Activated naive CD8-positive, alpha-beta T cell treated with anti-CD3 and anti-CD28 coated beads, Interleukin-2, amount 10 ng/mL, durations not matched to agents 7 days and 5 days (primary cell): Measurements from ENCODE around the gene CTNNA3. TPM values are rescaled to one million over a fixed set of nuclear protein-coding genes. Genes with fewer than 3 reads are reported as not detected.

Experiments
- ATAC-seq: fragments of 150-1000 bp; cut with Tn5 transposase; one replicate; pipeline ENCODE4 v1.10.0; 2021; ENCODE audit warnings: low read depth, moderate library complexity
- POLR2A ChIA-PET: fragments of 350-600 bp; sonication (Branson Sonifier 250); formaldehyde crosslinking; loops from one replicate; lab custom pipeline; 2021; ENCODE audit warnings: antibody characterized with exemption; lab: Charles Lee
- DNase-seq: peaks from one replicate; pipeline ENCODE4 v3.0.0; 2021
- H3K27ac Mint-ChIP-seq: one replicate; pipeline ENCODE4 v1.8.0; 2022; ENCODE audit warnings: mild to moderate bottlenecking, mixed read lengths
- H3K27me3 Mint-ChIP-seq: one replicate; pipeline ENCODE4 v1.8.0; 2022; ENCODE audit warnings: mild to moderate bottlenecking, moderate library complexity, mixed read lengths
- H3K36me3 Mint-ChIP-seq: one replicate; pipeline ENCODE4 v1.8.0; 2021; ENCODE audit warnings: mild to moderate bottlenecking, mixed read lengths
- H3K4me1 Mint-ChIP-seq: one replicate; pipeline ENCODE4 v1.8.0; 2021; ENCODE audit warnings: mixed read lengths
- H3K4me3 Mint-ChIP-seq: one replicate; pipeline ENCODE4 v1.8.0; 2022; ENCODE audit warnings: mild to moderate bottlenecking, moderate library complexity, mixed read lengths
- H3K9me3 Mint-ChIP-seq: one replicate; pipeline ENCODE4 v1.8.0; 2021; ENCODE audit warnings: mixed read lengths
- total RNA-seq, 2 experiments: library from RNA; stranded (reverse); gene quantifications; one replicate each; pipeline ENCODE4 v1.2.3, GENCODE V29; 2021

CTNNA3 gene
- total RNA-seq, 2 experiments from 2014 or later: 2.4 to 3.6 TPM

GRCh38 chr10:66457629-66458028 lies 1238.4 kb downstream of the CTNNA3 start:
- POLR2A ChIA-PET: no interaction called here
- peaks cover 5% of the 10 kb centered on the region for H3K9me3 Mint-ChIP-seq
- DNase-seq: no peak
- no peaks in the 10 kb centered on the region for H3K36me3 Mint-ChIP-seq
- no peaks in the 10 kb centered on the region for H3K27me3 Mint-ChIP-seq
- ATAC-seq: no peak
- H3K4me3 Mint-ChIP-seq: no peak overlapping the region
- no peak overlapping the region for H3K27ac Mint-ChIP-seq
- H3K4me1 Mint-ChIP-seq: no peaks in the 10 kb centered on the region

- no peak for ATAC-seq
- no peak overlapping the region for H3K4me3 Mint-ChIP-seq
- no peak for DNase-seq
- H3K4me1 Mint-ChIP-seq: no peaks in the 10 kb centered on the region
- H3K27ac Mint-ChIP-seq: no peak overlapping the region
- H3K27me3 Mint-ChIP-seq: no peaks in the 10 kb centered on the region
- POLR2A ChIA-PET: no interaction called here
- peaks cover 6% of the 10 kb centered on the region for H3K9me3 Mint-ChIP-seq
- H3K36me3 Mint-ChIP-seq: no peaks in the 10 kb centered on the region
Observed at GRCh38 chr10:66455304-66455703, 1240.7 kb downstream of the CTNNA3 start.

- peaks cover 6% of the 10 kb centered on the region for H3K9me3 Mint-ChIP-seq
- H3K4me3 Mint-ChIP-seq: no peak overlapping the region
- no peak overlapping the region for H3K27ac Mint-ChIP-seq
- no peaks in the 10 kb centered on the region for H3K4me1 Mint-ChIP-seq
- no peaks in the 10 kb centered on the region for H3K27me3 Mint-ChIP-seq
- POLR2A ChIA-PET: no interaction called here
- ATAC-seq (no peak), DNase-seq (no peak)
- H3K36me3 Mint-ChIP-seq: no peaks in the 10 kb centered on the region
Observed at GRCh38 chr10:66440568-66440967, 1255.4 kb downstream of the CTNNA3 start.

- ATAC-seq (no peak), DNase-seq (no peak)
- Mint-ChIP-seq H3K27me3 (no peaks in the 10 kb centered on the region), H3K4me3 (no peak overlapping the region), H3K27ac (no peak overlapping the region), H3K4me1 (no peaks in the 10 kb centered on the region), H3K36me3 (no peaks in the 10 kb centered on the region), H3K9me3 (peaks cover 7% of the 10 kb centered on the region)
- POLR2A ChIA-PET: no interaction called here
Observed at GRCh38 chr10:66414943-66415342, 1281.1 kb downstream of the CTNNA3 start.

GRCh38 chr10:66405566-66405965 lies 1290.4 kb downstream of the CTNNA3 start:
- Mint-ChIP-seq H3K4me1 (no peaks in the 10 kb centered on the region), H3K27me3 (no peaks in the 10 kb centered on the region), H3K4me3 (no peak overlapping the region), H3K9me3 (peaks cover 2% of the 10 kb centered on the region), H3K36me3 (no peaks in the 10 kb centered on the region), H3K27ac (no peak overlapping the region)
- DNase-seq: no peak
- no peak for ATAC-seq
- POLR2A ChIA-PET: no interaction called here

GRCh38 chr10:66398669-66399068 lies 1297.3 kb downstream of the CTNNA3 start:
- H3K4me1 Mint-ChIP-seq: no peaks in the 10 kb centered on the region
- ATAC-seq: no peak
- H3K9me3 Mint-ChIP-seq: peaks cover 2% of the 10 kb centered on the region
- POLR2A ChIA-PET: no interaction called here
- H3K4me3 Mint-ChIP-seq: no peak overlapping the region
- no peaks in the 10 kb centered on the region for H3K36me3 Mint-ChIP-seq
- no peak for DNase-seq
- no peak overlapping the region for H3K27ac Mint-ChIP-seq
- H3K27me3 Mint-ChIP-seq: no peaks in the 10 kb centered on the region

GRCh38 chr10:66394342-66395063 lies 1301.5 kb downstream of the CTNNA3 start:
- no peaks in the 10 kb centered on the region for H3K9me3 Mint-ChIP-seq
- DNase-seq: no peak
- H3K36me3 Mint-ChIP-seq: no peaks in the 10 kb centered on the region
- H3K4me1 Mint-ChIP-seq: no peaks in the 10 kb centered on the region
- ATAC-seq: no peak
- H3K27ac Mint-ChIP-seq: no peak overlapping the region
- POLR2A ChIA-PET: no interaction called here
- no peak overlapping the region for H3K4me3 Mint-ChIP-seq
- H3K27me3 Mint-ChIP-seq: no peaks in the 10 kb centered on the region

GRCh38 chr10:66390926-66391325 lies 1305.1 kb downstream of the CTNNA3 start:
- POLR2A ChIA-PET: no interaction called here
- Mint-ChIP-seq H3K27me3 (no peaks in the 10 kb centered on the region), H3K27ac (no peak overlapping the region), H3K4me1 (no peaks in the 10 kb centered on the region), H3K9me3 (peaks cover 2% of the 10 kb centered on the region), H3K36me3 (no peaks in the 10 kb centered on the region), H3K4me3 (no peak overlapping the region)
- ATAC-seq: no peak
- no peak for DNase-seq

- H3K4me1 Mint-ChIP-seq: no peaks in the 10 kb centered on the region
- H3K4me3 Mint-ChIP-seq: no peak overlapping the region
- H3K27ac Mint-ChIP-seq: no peak overlapping the region
- H3K36me3 Mint-ChIP-seq: no peaks in the 10 kb centered on the region
- H3K9me3 Mint-ChIP-seq: peaks cover 3% of the 10 kb centered on the region
- no peaks in the 10 kb centered on the region for H3K27me3 Mint-ChIP-seq
- DNase-seq: no peak
- POLR2A ChIA-PET: no interaction called here
- ATAC-seq: no peak
Observed at GRCh38 chr10:66381045-66381444, 1315.0 kb downstream of the CTNNA3 start.

- H3K27ac Mint-ChIP-seq: no peak overlapping the region
- no peaks in the 10 kb centered on the region for H3K27me3 Mint-ChIP-seq
- no peaks in the 10 kb centered on the region for H3K4me1 Mint-ChIP-seq
- H3K4me3 Mint-ChIP-seq: no peak overlapping the region
- no peak for DNase-seq
- H3K9me3 Mint-ChIP-seq: peaks cover 3% of the 10 kb centered on the region
- POLR2A ChIA-PET: no interaction called here
- no peaks in the 10 kb centered on the region for H3K36me3 Mint-ChIP-seq
- ATAC-seq: no peak
Observed at GRCh38 chr10:66378117-66378876, 1317.7 kb downstream of the CTNNA3 start.

GRCh38 chr10:66368146-66368545 lies 1327.8 kb downstream of the CTNNA3 start:
- no peak for DNase-seq
- no peak overlapping the region for H3K4me3 Mint-ChIP-seq
- POLR2A ChIA-PET: no interaction called here

GRCh38 chr10:66366163-66366562 lies 1329.8 kb downstream of the CTNNA3 start:
- H3K4me1 Mint-ChIP-seq: no peaks in the 10 kb centered on the region
- ATAC-seq (no peak), DNase-seq (no peak)
- POLR2A ChIA-PET: no interaction called here
- H3K36me3 Mint-ChIP-seq: no peaks in the 10 kb centered on the region
- peaks cover 3% of the 10 kb centered on the region for H3K9me3 Mint-ChIP-seq
- no peak overlapping the region for H3K4me3 Mint-ChIP-seq
- H3K27me3 Mint-ChIP-seq: no peaks in the 10 kb centered on the region
- H3K27ac Mint-ChIP-seq: no peak overlapping the region

More at GRCh38 chr10:66368146-66368545, 1327.8 kb downstream of the CTNNA3 start:
- no peaks in the 10 kb centered on the region for H3K27me3 Mint-ChIP-seq
- H3K4me1 Mint-ChIP-seq: no peaks in the 10 kb centered on the region
- no peak overlapping the region for H3K27ac Mint-ChIP-seq
- no peak for ATAC-seq
- H3K36me3 Mint-ChIP-seq: no peaks in the 10 kb centered on the region
- H3K9me3 Mint-ChIP-seq: no peaks in the 10 kb centered on the region

- Mint-ChIP-seq H3K36me3 (no peaks in the 10 kb centered on the region), H3K4me3 (no peak overlapping the region), H3K27me3 (no peaks in the 10 kb centered on the region), H3K4me1 (no peaks in the 10 kb centered on the region), H3K27ac (no peak overlapping the region), H3K9me3 (peaks cover 3% of the 10 kb centered on the region)
- no peak for ATAC-seq
- DNase-seq: no peak
- POLR2A ChIA-PET: no interaction called here
Observed at GRCh38 chr10:66365686-66366085, 1330.3 kb downstream of the CTNNA3 start.

- no peak overlapping the region for H3K4me3 Mint-ChIP-seq
- H3K9me3 Mint-ChIP-seq: peaks cover 3% of the 10 kb centered on the region
- H3K27me3 Mint-ChIP-seq: no peaks in the 10 kb centered on the region
- DNase-seq: no peak
- ATAC-seq: no peak
- POLR2A ChIA-PET: no interaction called here
- H3K4me1 Mint-ChIP-seq: no peaks in the 10 kb centered on the region
- H3K36me3 Mint-ChIP-seq: no peaks in the 10 kb centered on the region
- no peak overlapping the region for H3K27ac Mint-ChIP-seq
Observed at GRCh38 chr10:66362522-66362921, 1333.5 kb downstream of the CTNNA3 start.
